ENCODE data around the gene PTPRE.

PTPRE gene

GRCh38 chr10:128101901-128102300, 195.0 kb downstream of the PTPRE start:
- DNase-seq (ENCODE audit: low read depth): no peak
- H3K4me3 ChIP-seq (ENCODE audit: low read length): no peak overlapping the region
- TF ChIP-seq CTCF (conservative IDR thresholded peaks at IDR 0.05; ENCODE audit: low read depth, low read length): no peak

GRCh38 chr10:128102480-128103228, 195.8 kb downstream of the PTPRE start:
- DNase-seq (ENCODE audit: low read depth): no peak
- H3K4me3 ChIP-seq (ENCODE audit: low read length): no peak overlapping the region
- TF ChIP-seq CTCF (conservative IDR thresholded peaks at IDR 0.05; ENCODE audit: low read depth, low read length): no peak

- H3K4me3 ChIP-seq (ENCODE audit: low read length): no peak overlapping the region
- no peak for TF ChIP-seq CTCF (conservative IDR thresholded peaks at IDR 0.05; ENCODE audit: low read depth, low read length)
- DNase-seq (ENCODE audit: low read depth): no peak
These were observed 196.4 kb downstream of the PTPRE start for GRCh38 chr10:128103229-128103714.

GRCh38 chr10:128105383-128105782, 198.5 kb downstream of the PTPRE start:
- no peak for DNase-seq (ENCODE audit: low read depth)
- no peak for TF ChIP-seq CTCF (conservative IDR thresholded peaks at IDR 0.05; ENCODE audit: low read depth, low read length)

GRCh38 chr10:128109707-128110106, 202.8 kb downstream of the PTPRE start:
- DNase-seq (ENCODE audit: low read depth): no peak
- no peak overlapping the region for H3K4me3 ChIP-seq (ENCODE audit: low read length)
- no peak for TF ChIP-seq CTCF (conservative IDR thresholded peaks at IDR 0.05; ENCODE audit: low read depth, low read length)

More at GRCh38 chr10:128105383-128105782, 198.5 kb downstream of the PTPRE start:
- no peak overlapping the region for H3K4me3 ChIP-seq (ENCODE audit: low read length)

- DNase-seq (ENCODE audit: low read depth): no peak
- H3K4me3 ChIP-seq (ENCODE audit: low read length): no peak overlapping the region
- TF ChIP-seq CTCF (conservative IDR thresholded peaks at IDR 0.05; ENCODE audit: low read depth, low read length): no peak
These were observed 203.4 kb downstream of the PTPRE start for GRCh38 chr10:128110339-128110738.

GRCh38 chr10:128111696-128112095, 204.8 kb downstream of the PTPRE start:
- TF ChIP-seq CTCF (conservative IDR thresholded peaks at IDR 0.05; ENCODE audit: low read depth, low read length): no peak
- no peak overlapping the region for H3K4me3 ChIP-seq (ENCODE audit: low read length)
- no peak for DNase-seq (ENCODE audit: low read depth)

Data from retinal pigment epithelial cell (primary cell).